Measurements from ENCODE around the gene UGT2B15.

DNA sequence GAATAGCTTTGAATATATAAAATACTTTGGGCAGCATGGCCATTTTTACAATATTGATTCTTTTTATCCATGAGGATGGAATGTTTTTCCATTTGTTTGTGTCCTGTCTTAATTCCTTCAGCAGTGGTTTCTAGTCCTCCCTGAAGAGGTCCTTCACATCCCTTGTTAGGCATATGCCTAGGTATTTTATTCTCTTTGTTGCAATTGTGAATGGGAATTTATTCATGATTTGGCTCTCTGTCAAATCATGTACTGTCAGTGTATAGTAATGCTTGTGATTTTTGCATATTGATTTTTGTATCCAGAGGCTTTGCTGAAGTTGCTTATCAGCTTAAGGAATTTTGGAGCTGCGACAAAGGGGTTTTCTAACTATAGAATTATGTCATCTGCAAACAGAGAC lies 18.5 kb downstream of the UGT2B15 start:
- TF ChIP-seq POLR2A (IDR thresholded peaks at IDR 0.05) = no peak
- TF ChIP-seq, protein P1, sequence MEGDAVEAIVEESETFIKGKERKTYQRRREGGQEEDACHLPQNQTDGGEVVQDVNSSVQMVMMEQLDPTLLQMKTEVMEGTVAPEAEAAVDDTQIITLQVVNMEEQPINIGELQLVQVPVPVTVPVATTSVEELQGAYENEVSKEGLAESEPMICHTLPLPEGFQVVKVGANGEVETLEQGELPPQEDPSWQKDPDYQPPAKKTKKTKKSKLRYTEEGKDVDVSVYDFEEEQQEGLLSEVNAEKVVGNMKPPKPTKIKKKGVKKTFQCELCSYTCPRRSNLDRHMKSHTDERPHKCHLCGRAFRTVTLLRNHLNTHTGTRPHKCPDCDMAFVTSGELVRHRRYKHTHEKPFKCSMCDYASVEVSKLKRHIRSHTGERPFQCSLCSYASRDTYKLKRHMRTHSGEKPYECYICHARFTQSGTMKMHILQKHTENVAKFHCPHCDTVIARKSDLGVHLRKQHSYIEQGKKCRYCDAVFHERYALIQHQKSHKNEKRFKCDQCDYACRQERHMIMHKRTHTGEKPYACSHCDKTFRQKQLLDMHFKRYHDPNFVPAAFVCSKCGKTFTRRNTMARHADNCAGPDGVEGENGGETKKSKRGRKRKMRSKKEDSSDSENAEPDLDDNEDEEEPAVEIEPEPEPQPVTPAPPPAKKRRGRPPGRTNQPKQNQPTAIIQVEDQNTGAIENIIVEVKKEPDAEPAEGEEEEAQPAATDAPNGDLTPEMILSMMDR (IDR thresholded peaks at IDR 0.05) = no peak
